Measurements from ENCODE around the gene KANSL1.

KANSL1 gene

GRCh38 chr17:46169913-46170638, 23.2 kb downstream of the KANSL1 start:
- TF ChIP-seq CTCF (conservative IDR thresholded peaks at IDR 0.05) (no peak), ZFX (IDR thresholded peaks at IDR 0.05) (no peak)
- no peak overlapping the region for H3K27ac ChIP-seq

- peak overlapping the region; percentile 24; the same call in 1 of the 2 replicates for H3K27ac ChIP-seq
- TF ChIP-seq ZFX (IDR thresholded peaks at IDR 0.05) (no peak), CTCF (conservative IDR thresholded peaks at IDR 0.05) (no peak)
These were observed 25.2 kb downstream of the KANSL1 start for GRCh38 chr17:46167826-46168569.

GRCh38 chr17:46167267-46167666, 26.0 kb downstream of the KANSL1 start:
- H3K27ac ChIP-seq = no peak overlapping the region
- TF ChIP-seq CTCF (conservative IDR thresholded peaks at IDR 0.05) = no peak
- no peak for TF ChIP-seq ZFX (IDR thresholded peaks at IDR 0.05)

GRCh38 chr17:46166692-46167249, 26.5 kb downstream of the KANSL1 start:
- H3K27ac ChIP-seq = peak overlapping the region; percentile 24; the same call in 1 of the 2 replicates
- TF ChIP-seq CTCF (conservative IDR thresholded peaks at IDR 0.05) (no peak; the same call in 1 of the 2 replicates), ZFX (IDR thresholded peaks at IDR 0.05) (no peak)

GRCh38 chr17:46163929-46164594, 29.2 kb downstream of the KANSL1 start:
- H3K27ac ChIP-seq = no peak overlapping the region
- no peak for TF ChIP-seq CTCF (conservative IDR thresholded peaks at IDR 0.05)
- TF ChIP-seq ZFX (IDR thresholded peaks at IDR 0.05) = no peak

GRCh38 chr17:46163316-46163715, 29.9 kb downstream of the KANSL1 start:
- TF ChIP-seq CTCF (conservative IDR thresholded peaks at IDR 0.05) (no peak), ZFX (IDR thresholded peaks at IDR 0.05) (no peak)
- no peak overlapping the region for H3K27ac ChIP-seq
